HG03280 (cell line): ENCODE data around the gene GMPR.

Experiments used
- ATAC-seq: cut with Tn5 transposase; IDR thresholded peaks from one replicate; pipeline ENCODE4 v1.9.1; 2021; ENCODE audit warnings: mild to moderate bottlenecking, moderate library complexity; ENCODE audit not compliant: unreplicated experiment

GMPR gene

GRCh38 chr6:16238057-16238962 lies at the start of gene GMPR:
TSS of gene GMPR (plus strand) at chr6:16238587. CDS start at chr6:16238694, 107 bp downstream.
- ATAC-seq, result peak; percentile 85

GRCh38 chr6:16190214-16190613 lies 48.2 kb upstream of the GMPR start:
- ATAC-seq, result no peak

- ATAC-seq, result no peak
These were observed 42.0 kb upstream of the GMPR start for GRCh38 chr6:16196260-16196983.

- no peak for ATAC-seq
These were observed 41.3 kb upstream of the GMPR start for GRCh38 chr6:16196984-16197546.

DNA sequence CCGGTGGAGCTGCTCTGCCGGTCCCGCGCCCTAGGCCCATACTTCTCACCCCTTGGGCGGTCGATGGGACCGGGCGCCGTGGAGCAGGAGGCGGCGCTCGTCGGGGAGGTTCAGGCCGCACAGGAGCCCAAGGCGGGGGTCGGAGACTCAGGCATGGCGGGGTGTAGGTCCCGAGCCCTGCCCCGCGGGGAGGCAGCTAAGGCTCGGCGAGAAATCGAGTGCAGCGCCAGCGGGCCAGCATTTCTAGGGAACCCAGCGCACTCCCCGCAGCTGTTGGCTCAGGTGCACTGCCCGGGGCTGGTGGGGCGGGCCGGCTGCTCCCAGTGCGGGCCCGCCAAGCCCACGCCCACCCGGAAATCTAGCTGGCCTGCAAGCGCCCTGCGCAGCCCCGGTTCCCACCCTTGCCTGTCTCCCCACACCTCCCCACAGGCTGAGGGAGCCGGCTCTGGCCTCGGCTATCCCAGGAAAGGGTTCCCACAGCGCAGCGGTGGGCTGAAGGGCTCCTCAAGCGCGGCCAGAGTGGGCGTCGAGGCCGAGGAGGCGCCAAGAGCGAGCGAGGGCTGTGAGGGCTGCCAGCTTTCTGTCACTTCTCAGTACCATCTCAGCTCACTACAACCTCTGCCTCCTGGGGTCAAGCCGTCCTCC lies 40.2 kb upstream of the GMPR start:
- ATAC-seq, result no peak

DNA sequence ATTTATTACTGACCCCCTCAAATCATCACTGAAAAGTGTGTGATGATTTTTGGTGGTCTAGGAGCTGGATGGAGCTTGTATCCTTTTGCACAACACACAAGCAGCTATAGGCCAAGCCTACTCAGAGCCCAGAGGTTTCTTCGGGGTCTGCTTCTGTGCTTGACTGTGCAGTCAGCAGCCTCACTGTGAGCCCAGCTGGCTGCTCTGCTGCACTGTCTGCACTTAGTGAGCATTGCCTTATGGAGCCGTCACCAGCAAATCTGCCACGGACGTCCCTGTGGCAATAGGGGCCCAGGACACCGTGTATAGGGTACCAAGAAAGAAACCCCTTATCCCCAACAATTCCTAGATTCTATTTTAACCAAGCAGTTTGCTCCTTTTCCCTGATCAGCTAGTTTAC lies 38.6 kb upstream of the GMPR start:
- ATAC-seq, result no peak

DNA sequence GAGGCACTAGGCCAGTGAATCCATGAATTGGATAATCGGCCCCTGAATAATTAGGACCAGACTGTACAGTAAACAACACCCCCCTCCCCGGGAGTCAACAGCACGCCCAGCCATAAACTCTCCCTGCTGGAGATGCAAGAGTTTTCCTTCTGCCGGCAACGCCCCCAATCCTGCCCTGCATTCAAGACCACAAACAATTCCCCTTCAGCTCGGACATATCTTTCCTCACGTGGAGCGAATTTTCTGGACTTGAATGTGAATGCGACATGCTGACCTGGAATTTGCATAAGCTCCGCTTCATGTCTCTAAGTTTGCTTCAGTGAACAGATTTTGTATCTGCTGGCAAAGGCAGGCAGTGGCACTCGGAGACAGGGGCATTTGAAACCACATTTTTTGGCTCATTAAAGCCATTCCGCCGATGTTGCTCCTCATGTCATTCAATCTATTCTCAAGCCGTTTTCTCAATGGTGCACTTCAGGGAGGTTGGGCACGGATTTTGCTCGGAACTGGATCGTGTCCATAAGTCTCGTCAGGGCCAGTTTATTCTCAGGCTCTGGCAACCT lies 38.0 kb upstream of the GMPR start:
- ATAC-seq, result no peak

GRCh38 chr6:16201706-16202105 lies 36.7 kb upstream of the GMPR start:
- no peak for ATAC-seq

GRCh38 chr6:16204653-16205376 lies 33.6 kb upstream of the GMPR start:
- ATAC-seq, result peak; percentile 6

- ATAC-seq, result peak; percentile 85
These were observed 32.8 kb upstream of the GMPR start for GRCh38 chr6:16205377-16206144.

DNA sequence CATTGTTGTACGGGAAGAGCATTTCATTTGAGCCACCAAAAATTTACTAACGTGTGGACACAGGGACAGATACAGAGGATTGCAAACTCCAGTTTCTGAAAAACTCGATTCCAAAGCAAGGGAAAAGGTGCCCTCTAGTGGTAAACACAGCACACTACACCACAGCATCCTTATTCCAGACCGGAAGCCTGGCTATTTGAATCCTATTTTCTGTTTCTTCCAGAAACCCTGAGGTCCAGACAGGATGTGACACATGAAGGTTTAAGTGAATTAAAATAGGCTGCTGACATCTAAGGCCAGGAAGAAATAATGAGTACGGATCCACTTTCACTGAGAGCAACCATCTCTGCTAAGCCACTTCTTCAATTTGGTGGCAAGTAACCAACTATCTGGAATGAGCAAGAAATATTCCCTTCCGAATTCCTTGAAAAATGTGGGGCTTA lies 31.8 kb upstream of the GMPR start:
- ATAC-seq, result no peak

- ATAC-seq, result no peak
These were observed 29.4 kb upstream of the GMPR start for GRCh38 chr6:16208989-16209388.

GRCh38 chr6:16209539-16209938 lies 28.8 kb upstream of the GMPR start:
- no peak for ATAC-seq

GRCh38 chr6:16212276-16212675 lies 26.1 kb upstream of the GMPR start:
- no peak for ATAC-seq

GRCh38 chr6:16216501-16217155 lies 21.8 kb upstream of the GMPR start:
- ATAC-seq, result no peak

GRCh38 chr6:16217156-16217721 lies 21.1 kb upstream of the GMPR start:
- no peak for ATAC-seq

GRCh38 chr6:16222826-16223225 lies 15.6 kb upstream of the GMPR start:
- no peak for ATAC-seq

DNA sequence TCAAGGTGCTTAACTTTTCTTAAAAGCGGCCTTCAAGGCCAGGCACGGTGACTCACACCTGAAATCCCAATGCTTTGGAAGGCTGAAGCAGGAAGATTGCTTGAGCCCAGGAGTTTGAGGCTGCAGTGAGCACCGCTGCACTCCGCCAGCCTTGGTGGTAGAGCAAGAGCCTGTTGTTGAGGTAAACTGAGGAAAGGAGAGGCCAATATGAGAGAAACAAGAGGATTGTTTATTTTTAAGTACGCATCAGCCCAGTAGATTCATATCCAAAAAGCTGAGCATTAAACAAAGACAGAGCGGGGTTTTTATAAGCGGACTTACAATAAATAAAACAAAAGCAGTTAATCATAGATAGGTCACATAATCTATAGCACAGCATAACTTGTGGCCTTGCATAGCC lies 15.0 kb upstream of the GMPR start:
- no peak for ATAC-seq

DNA sequence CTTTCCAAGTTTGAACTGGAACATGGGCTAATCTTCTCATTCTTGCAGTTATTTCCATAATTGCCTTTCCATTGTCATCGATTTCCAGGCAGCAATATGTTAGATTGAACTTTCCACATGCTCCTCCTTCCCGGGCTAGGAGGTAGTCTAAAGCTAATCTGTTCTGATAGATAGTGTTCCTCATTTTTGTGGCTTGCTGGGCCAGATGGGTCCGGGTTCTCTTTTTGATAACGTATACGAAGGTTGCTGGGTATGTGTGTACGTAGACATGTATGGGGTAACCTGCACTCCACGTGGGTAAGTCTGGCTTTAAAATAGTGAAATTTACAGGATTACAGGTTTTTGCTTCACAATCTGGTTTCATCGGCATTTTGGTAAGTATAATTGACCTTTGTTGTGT lies 14.0 kb upstream of the GMPR start:
- no peak for ATAC-seq
